ENCODE data around the gene PPBP. TPM values are rescaled to one million over a fixed set of nuclear protein-coding genes. Genes with fewer than 3 reads are reported as not detected.

The PPBP gene
- total and polyA plus RNA-seq, 8 donors: 0.31 TPM; not detected in 7

GRCh38 chr4:73936969-73937368 lies 51.0 kb downstream of the PPBP start:
- Histone ChIP-seq H3K4me1 (peaks cover 2 to 14% (median 9%) of the 10 kb centered on the region in 3 donors), H3K27me3 (peaks cover 0 to 10% (median 0%) of the 10 kb centered on the region in 4 donors), H3K4me3 (no peak overlapping the region), H3K9me3 (no peaks in the 10 kb centered on the region), H3K36me3 (no peaks in the 10 kb centered on the region), H3K27ac (peak overlapping the region in 2 of 4 donors; percentile 6 to 9)
- ATAC-seq: peak in 2 of 4 donors; percentile 44 to 57
- intact Hi-C loops (cut with DNase I): no loop called here
- TF ChIP-seq CTCF (IDR thresholded peaks at IDR 0.05): no peak
- no peak for DNase-seq
- peak; percentile 47 for FAIRE-seq

Other genes with a start within 250 kb of the PPBP start
- 10 to 100 TPM in 2 of 6 donors, 1 to 10 TPM in 2, under 1 TPM in 2; 0.37 to 43.2 (median 2.9) TPM for gene CXCL8, start 247.6 kb downstream of the PPBP start, total RNA-seq
- 10 to 100 TPM in 1 of 2 donors, 1 to 10 TPM in 1; 1.9 to 13.6 TPM for gene CXCL8, start 247.6 kb downstream of the PPBP start, polyA plus RNA-seq
- gene CXCL6, start 151.5 kb downstream of the PPBP start, total RNA-seq: 10 to 100 TPM in 2 of 6 donors, 1 to 10 TPM in 1, under 1 TPM in 3; 0.65 to 65.6 (median 1.5) TPM
- gene CXCL6, start 151.5 kb downstream of the PPBP start, polyA plus RNA-seq: 1 to 10 TPM; 2.0 to 6.4 TPM
- under 1 TPM in 1 of 6 donors, not detected in 5; 0.53 TPM for gene PF4V1, start 134.9 kb downstream of the PPBP start, total RNA-seq
- gene PF4V1, start 134.9 kb downstream of the PPBP start, polyA plus RNA-seq: not detected
- 10 to 100 TPM in 2 of 6 donors, 1 to 10 TPM in 4; 2.5 to 35.4 (median 6.3) TPM for gene CXCL1, start 118.8 kb downstream of the PPBP start, total RNA-seq
- gene CXCL1, start 118.8 kb downstream of the PPBP start, polyA plus RNA-seq: 10 to 100 TPM; 26.5 to 26.6 TPM
- gene PF4, start 6.2 kb downstream of the PPBP start, total RNA-seq: not detected
- under 1 TPM in 1 of 2 donors, not detected in 1; 0.19 TPM for gene PF4, start 6.2 kb downstream of the PPBP start, polyA plus RNA-seq
- gene CXCL5, start 10.5 kb upstream of the PPBP start, total RNA-seq: 1 to 10 TPM in 2 of 6 donors, under 1 TPM in 4; 0.09 to 9.4 (median 0.38) TPM
- under 1 TPM; 0.19 to 0.23 TPM for gene CXCL5, start 10.5 kb upstream of the PPBP start, polyA plus RNA-seq
- gene CXCL3, start 50.5 kb upstream of the PPBP start, total RNA-seq: 1 to 10 TPM in 3 of 6 donors, under 1 TPM in 3; 0.60 to 7.3 (median 1.3) TPM
- 1 to 10 TPM; 2.2 to 2.5 TPM for gene CXCL3, start 50.5 kb upstream of the PPBP start, polyA plus RNA-seq
- 10 to 100 TPM; 15.0 to 99.7 (median 44.1) TPM for gene CXCL2, start 111.0 kb upstream of the PPBP start, total RNA-seq
- gene CXCL2, start 111.0 kb upstream of the PPBP start, polyA plus RNA-seq: 100 to 1,000 TPM; 130 to 149 TPM
- 1 to 10 TPM; 4.9 to 8.0 (median 6.5) TPM for gene MTHFD2L, start 169.9 kb upstream of the PPBP start, total RNA-seq
- gene MTHFD2L, start 169.9 kb upstream of the PPBP start, polyA plus RNA-seq: 10 to 100 TPM in 1 of 2 donors, 1 to 10 TPM in 1; 6.8 to 11.4 TPM

Measured in pancreas (tissue), 10 donors.